GM18519 (cell line): Measurements from ENCODE around the gene CACNA2D3.

Experiments
- ATAC-seq: cut with Tn5 transposase; IDR thresholded peaks from one replicate; pipeline ENCODE4 v1.9.1; 2021; ENCODE audit warnings: mild to moderate bottlenecking, moderate library complexity; ENCODE audit not compliant: unreplicated experiment, low FRiP score

Gene CACNA2D3

GRCh38 chr3:54356261-54357045 is 234.1 kb downstream of the CACNA2D3 start:
- no peak for ATAC-seq

- no peak for ATAC-seq
Observed at GRCh38 chr3:54357301-54357700, 234.9 kb downstream of the CACNA2D3 start.

- no peak for ATAC-seq
Observed at GRCh38 chr3:54358316-54358715, 236.0 kb downstream of the CACNA2D3 start.

- ATAC-seq, result no peak
Observed at GRCh38 chr3:54358969-54359694, 236.8 kb downstream of the CACNA2D3 start.

GRCh38 chr3:54360320-54360719 is 238.0 kb downstream of the CACNA2D3 start:
- no peak for ATAC-seq

GRCh38 chr3:54361746-54362283 is 239.5 kb downstream of the CACNA2D3 start:
- ATAC-seq, result no peak

- no peak for ATAC-seq
Observed at GRCh38 chr3:54366007-54366750, 243.8 kb downstream of the CACNA2D3 start.

GRCh38 chr3:54366839-54367238 is 244.5 kb downstream of the CACNA2D3 start:
- ATAC-seq, result no peak

- ATAC-seq, result no peak
Observed at GRCh38 chr3:54372232-54372631, 249.9 kb downstream of the CACNA2D3 start.

- ATAC-seq, result no peak
Observed at GRCh38 chr3:54374214-54374852, 252.0 kb downstream of the CACNA2D3 start.

GRCh38 chr3:54376142-54376807 is 253.9 kb downstream of the CACNA2D3 start:
- no peak for ATAC-seq

GRCh38 chr3:54376939-54377578 is 254.7 kb downstream of the CACNA2D3 start:
- ATAC-seq, result no peak

GRCh38 chr3:54378184-54378583 is 255.8 kb downstream of the CACNA2D3 start:
- no peak for ATAC-seq

- ATAC-seq, result no peak
Observed at GRCh38 chr3:54384279-54384678, 261.9 kb downstream of the CACNA2D3 start.

- ATAC-seq, result no peak
Observed at GRCh38 chr3:54390582-54390981, 268.2 kb downstream of the CACNA2D3 start.

- no peak for ATAC-seq
Observed at GRCh38 chr3:54393150-54393549, 270.8 kb downstream of the CACNA2D3 start.

GRCh38 chr3:54408328-54408727 is 286.0 kb downstream of the CACNA2D3 start:
- no peak for ATAC-seq

- no peak for ATAC-seq
Observed at GRCh38 chr3:54421943-54422342, 299.6 kb downstream of the CACNA2D3 start.

GRCh38 chr3:54424292-54424691 is 301.9 kb downstream of the CACNA2D3 start:
- ATAC-seq, result no peak
